ENCODE measurements around the gene SLC35F3. TPM values are rescaled to one million over a fixed set of nuclear protein-coding genes. Genes with fewer than 3 reads are reported as not detected.
"Not testable (repeated sequence)": the region's sequence is repeated elsewhere in the genome, so short reads cannot be mapped to it uniquely, and the experiment has no call there.

The SLC35F3 gene
- total RNA-seq, 1 experiment from 2014 or later = 22.7 TPM

DNA sequence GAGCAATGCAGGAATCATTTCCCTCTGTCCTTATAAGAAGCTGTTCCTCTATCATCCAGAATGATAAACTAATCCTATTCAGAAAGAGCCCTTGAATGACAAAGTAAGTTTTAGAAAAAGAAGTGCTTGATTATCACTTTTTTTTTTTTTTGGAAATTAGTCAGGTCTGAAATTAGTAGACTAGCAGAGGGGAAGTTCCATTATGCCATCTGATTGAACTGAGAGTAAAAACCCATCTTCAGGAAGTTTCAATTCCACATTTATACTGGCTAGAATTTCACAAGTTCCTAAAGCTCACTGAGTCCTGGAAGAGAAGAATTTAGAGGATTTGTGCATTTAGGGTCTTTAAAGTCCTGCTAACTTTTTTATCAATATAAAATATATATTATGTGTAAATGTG is 340.0 kb downstream of the SLC35F3 start:
- ChIA-PET POLR2A (ENCODE audit: low non-redundant PET) (no interaction called here), CTCF (no interaction called here)
- Histone ChIP-seq H3K4me1 (ENCODE audit: insufficient read depth, low read length, poor library complexity, severe bottlenecking) (peaks cover 5% of the 10 kb centered on the region), H3K9me3 (ENCODE audit: low read depth, low read length, poor library complexity, severe bottlenecking) (no peaks in the 10 kb centered on the region), H3K27me3 (replicated peaks; ENCODE audit: insufficient read depth, low read depth, low read length, poor library complexity) (no peaks in the 10 kb centered on the region), H3K4me3 (ENCODE audit: low read depth, low read length, poor library complexity, severe bottlenecking) (no peak overlapping the region), H3K36me3 (ENCODE audit: insufficient read depth, low read length, poor library complexity, severe bottlenecking) (no peaks in the 10 kb centered on the region), H3K27ac (ENCODE audit: low read depth, low read length, poor library complexity, severe bottlenecking) (no peak overlapping the region)
- BruUV-seq (replicated peaks) = no TSS peak
- DNase-seq (ENCODE audit: low spot score) = no peak
- intact Hi-C loops (cut with micrococcal nuclease; ENCODE audit: unreplicated experiment) = no loop called here
- no peak for TF ChIP-seq EZH2 (IDR thresholded peaks at IDR 0.05; ENCODE audit: borderline replicate concordance, low read depth, low read length, poor library complexity, severe bottlenecking)
- TF ChIP-seq CTCF (conservative IDR thresholded peaks at IDR 0.05; ENCODE audit: low read depth, low read length) = no peak

GRCh38 chr1:234246638-234247116 is 342.2 kb downstream of the SLC35F3 start:
- CTCF ChIA-PET = no interaction called here
- POLR2A ChIA-PET (ENCODE audit: low non-redundant PET) = no interaction called here
- no peaks in the 10 kb centered on the region for H3K9me3 ChIP-seq (ENCODE audit: low read depth, low read length, poor library complexity, severe bottlenecking)
- intact Hi-C loops (cut with micrococcal nuclease; ENCODE audit: unreplicated experiment) = no loop called here
- H3K4me1 ChIP-seq (ENCODE audit: insufficient read depth, low read length, poor library complexity, severe bottlenecking) = peaks cover 5% of the 10 kb centered on the region
- H3K27me3 ChIP-seq (replicated peaks; ENCODE audit: insufficient read depth, low read depth, low read length, poor library complexity) = no peaks in the 10 kb centered on the region
- TF ChIP-seq EZH2 (IDR thresholded peaks at IDR 0.05; ENCODE audit: borderline replicate concordance, low read depth, low read length, poor library complexity, severe bottlenecking) = no peak
- TF ChIP-seq CTCF (conservative IDR thresholded peaks at IDR 0.05; ENCODE audit: low read depth, low read length) = no peak
- no peaks in the 10 kb centered on the region for H3K36me3 ChIP-seq (ENCODE audit: insufficient read depth, low read length, poor library complexity, severe bottlenecking)
- BruUV-seq (replicated peaks) = no TSS peak
- H3K4me3 ChIP-seq (ENCODE audit: low read depth, low read length, poor library complexity, severe bottlenecking) = no peak overlapping the region
- DNase-seq (ENCODE audit: low spot score) = no peak
- H3K27ac ChIP-seq (ENCODE audit: low read depth, low read length, poor library complexity, severe bottlenecking) = no peak overlapping the region

- H3K9me3 ChIP-seq (ENCODE audit: low read depth, low read length, poor library complexity, severe bottlenecking); DNase-seq (ENCODE audit: low spot score); H3K27ac ChIP-seq (ENCODE audit: low read depth, low read length, poor library complexity, severe bottlenecking); intact Hi-C loops (cut with micrococcal nuclease; ENCODE audit: unreplicated experiment); H3K4me1 ChIP-seq (ENCODE audit: insufficient read depth, low read length, poor library complexity, severe bottlenecking); BruUV-seq (replicated peaks); POLR2A ChIA-PET (ENCODE audit: low non-redundant PET); H3K36me3 ChIP-seq (ENCODE audit: insufficient read depth, low read length, poor library complexity, severe bottlenecking); H3K4me3 ChIP-seq (ENCODE audit: low read depth, low read length, poor library complexity, severe bottlenecking); CTCF ChIA-PET; H3K27me3 ChIP-seq (replicated peaks; ENCODE audit: insufficient read depth, low read depth, low read length, poor library complexity): not testable (repeated sequence)
Observed at GRCh38 chr1:234247746-234248145, 343.3 kb downstream of the SLC35F3 start.

GRCh38 chr1:234250747-234251146 is 346.3 kb downstream of the SLC35F3 start:
- no peaks in the 10 kb centered on the region for H3K36me3 ChIP-seq (ENCODE audit: insufficient read depth, low read length, poor library complexity, severe bottlenecking)
- H3K9me3 ChIP-seq (ENCODE audit: low read depth, low read length, poor library complexity, severe bottlenecking) = no peaks in the 10 kb centered on the region
- ChIA-PET POLR2A (ENCODE audit: low non-redundant PET) (no interaction called here), CTCF (no interaction called here)
- no peaks in the 10 kb centered on the region for H3K27me3 ChIP-seq (replicated peaks; ENCODE audit: insufficient read depth, low read depth, low read length, poor library complexity)
- intact Hi-C loops (cut with micrococcal nuclease; ENCODE audit: unreplicated experiment) = no loop called here
- H3K4me3 ChIP-seq (ENCODE audit: low read depth, low read length, poor library complexity, severe bottlenecking) = no peak overlapping the region
- no TSS peak for BruUV-seq (replicated peaks)
- no peak overlapping the region for H3K27ac ChIP-seq (ENCODE audit: low read depth, low read length, poor library complexity, severe bottlenecking)
- H3K4me1 ChIP-seq (ENCODE audit: insufficient read depth, low read length, poor library complexity, severe bottlenecking) = no peaks in the 10 kb centered on the region
- peak; percentile 35 for DNase-seq (ENCODE audit: low spot score)
- no peak for TF ChIP-seq CTCF (conservative IDR thresholded peaks at IDR 0.05; ENCODE audit: low read depth, low read length)
- TF ChIP-seq EZH2 (IDR thresholded peaks at IDR 0.05; ENCODE audit: borderline replicate concordance, low read depth, low read length, poor library complexity, severe bottlenecking) = no peak
